ENCODE results near the gene PKN1.
"Not testable (repeated sequence)": the region's sequence is repeated elsewhere in the genome, so short reads cannot be mapped to it uniquely, and the experiment has no call there.

The PKN1 gene

DNA sequence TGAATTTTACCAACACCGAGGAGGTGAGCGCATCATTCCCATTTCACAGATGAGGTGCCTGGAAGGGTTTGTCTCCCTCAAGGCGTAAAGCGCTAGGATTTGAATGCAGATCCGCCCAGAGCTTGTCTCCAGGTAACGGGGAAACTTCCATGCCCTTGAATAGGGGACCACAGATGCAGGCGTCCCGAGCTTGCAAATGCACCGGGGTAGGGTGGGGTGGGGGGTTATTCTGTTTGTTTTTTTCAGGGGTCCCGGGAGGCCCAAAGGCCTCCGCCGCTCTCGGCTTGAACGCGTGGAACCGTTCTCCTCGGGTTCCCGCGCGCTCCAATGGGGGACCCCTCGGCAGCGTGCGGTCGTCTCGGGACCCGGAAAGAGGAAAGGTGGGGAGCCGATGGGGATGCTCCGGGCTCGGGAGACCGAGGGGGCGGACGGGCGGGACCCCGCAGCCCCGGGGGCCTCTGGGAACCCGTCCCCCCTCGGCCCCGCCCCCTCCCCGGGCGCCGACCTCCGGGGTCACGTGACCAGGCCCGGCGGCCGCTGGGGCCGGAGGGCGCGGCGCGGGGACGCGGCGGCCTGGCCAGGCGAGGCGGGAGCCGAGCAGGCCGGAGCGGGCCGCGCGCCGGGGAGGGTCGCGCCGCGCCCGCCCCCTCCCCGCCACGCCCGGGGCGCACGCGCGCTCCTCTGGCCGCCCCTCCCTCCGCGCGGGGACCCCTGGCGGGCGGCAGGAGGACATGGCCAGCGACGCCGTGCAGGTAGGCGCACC lies at the start of gene PKN1:
TSS of gene PKN1 (plus strand) at position 516 of the 763 bp plus-strand sequence. CDS start at position 732, 216 bp downstream.
- FAIRE-seq: no peak

DNA sequence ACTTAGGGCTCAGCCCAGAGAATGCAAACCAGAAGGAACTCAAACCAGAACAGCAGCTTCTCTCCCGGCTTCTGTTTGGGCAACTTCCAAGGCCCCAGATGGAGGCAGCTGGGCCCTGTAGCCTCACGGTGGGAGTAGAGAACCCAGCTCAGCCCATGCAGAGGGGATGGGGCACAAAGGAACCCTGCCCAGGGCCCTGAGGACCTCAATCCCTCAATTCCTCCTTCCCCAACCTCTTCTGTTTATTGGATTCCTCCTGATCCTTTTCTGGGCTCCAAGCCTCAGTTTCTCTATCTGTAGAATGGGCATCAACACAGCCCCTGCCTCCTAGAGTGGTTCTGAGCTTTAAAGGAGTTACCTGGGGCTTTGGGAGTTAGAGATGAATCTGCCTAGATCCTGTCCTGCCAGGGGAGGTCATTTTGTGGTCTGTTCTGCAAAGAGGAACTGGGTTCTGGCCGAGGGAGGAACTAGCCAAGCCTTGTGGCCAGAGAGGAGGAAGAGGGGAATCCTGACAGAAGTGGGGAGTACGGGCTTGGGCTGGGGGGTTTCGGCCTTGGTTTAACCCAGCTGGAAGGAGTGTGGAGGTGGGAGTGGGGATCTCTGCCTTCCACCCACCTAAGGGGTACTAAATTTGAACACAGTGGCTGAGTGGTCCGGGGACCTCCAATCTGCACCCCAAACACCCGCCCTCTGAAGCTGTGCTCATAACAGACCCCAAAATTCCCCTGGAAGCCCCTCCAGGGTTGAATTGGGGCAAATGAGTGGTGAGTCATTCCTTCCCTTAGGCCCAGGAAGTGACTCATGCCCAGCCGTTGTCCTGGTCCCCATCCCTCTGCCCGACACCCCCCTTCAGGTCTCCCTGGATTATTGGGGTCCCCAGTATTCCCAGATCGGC lies 49.2 kb upstream of the PKN1 start:
- FAIRE-seq: no peak

DNA sequence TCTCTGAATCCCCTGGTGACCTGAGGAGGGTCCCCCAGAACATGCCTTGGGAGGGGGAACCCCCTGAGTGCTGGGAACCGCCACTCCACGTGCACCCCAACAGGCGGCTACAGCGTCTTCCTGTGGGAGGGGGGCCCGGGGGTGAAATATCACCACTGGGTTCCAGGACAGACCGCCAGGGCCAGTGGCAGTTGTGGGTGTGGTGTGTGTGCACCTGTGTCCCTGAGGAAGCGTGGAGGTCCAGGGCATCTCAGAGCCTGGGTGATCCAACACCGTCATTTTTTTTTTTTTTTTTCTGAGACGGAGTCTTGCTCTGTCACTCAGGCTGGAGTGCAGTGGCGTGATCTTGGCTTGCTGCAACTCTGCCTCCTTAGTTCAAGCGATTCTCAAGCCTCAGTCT lies 47.6 kb upstream of the PKN1 start:
- FAIRE-seq: no peak

- FAIRE-seq: no peak
Measured at GRCh38 chr19:14390548-14390947, 42.6 kb upstream of the PKN1 start.

DNA sequence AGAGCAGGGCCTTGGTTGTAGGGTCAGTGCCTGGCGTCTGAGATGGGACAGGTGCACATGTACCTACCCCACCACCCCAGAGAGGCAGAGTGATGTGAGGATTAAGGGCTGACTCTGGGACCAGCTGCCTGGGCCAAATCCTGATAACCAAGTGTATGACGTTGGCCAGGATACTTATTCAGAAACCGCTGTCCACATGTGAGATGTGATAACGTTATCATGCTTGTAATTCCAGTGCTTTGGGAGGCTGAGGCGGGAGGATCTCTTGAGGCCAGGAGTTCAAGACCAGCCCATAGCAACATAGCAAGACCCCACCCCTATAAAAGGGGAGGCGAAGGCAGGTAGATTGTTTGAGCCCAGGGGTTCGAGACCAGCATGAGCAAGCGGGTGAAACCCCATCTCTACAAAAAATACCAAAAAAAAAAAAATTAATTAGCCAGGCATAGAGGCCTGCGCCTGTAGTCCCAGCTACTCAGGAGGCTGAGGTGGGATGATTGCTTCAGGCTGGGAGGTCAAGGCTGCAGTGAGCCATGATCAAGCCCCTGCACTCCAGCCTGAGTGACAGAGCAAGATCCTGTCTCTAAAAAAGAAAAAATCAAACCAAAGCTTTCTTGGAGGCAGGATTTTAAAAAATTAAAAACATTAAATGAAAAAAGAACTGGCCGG lies 41.8 kb upstream of the PKN1 start:
- no peak for FAIRE-seq

DNA sequence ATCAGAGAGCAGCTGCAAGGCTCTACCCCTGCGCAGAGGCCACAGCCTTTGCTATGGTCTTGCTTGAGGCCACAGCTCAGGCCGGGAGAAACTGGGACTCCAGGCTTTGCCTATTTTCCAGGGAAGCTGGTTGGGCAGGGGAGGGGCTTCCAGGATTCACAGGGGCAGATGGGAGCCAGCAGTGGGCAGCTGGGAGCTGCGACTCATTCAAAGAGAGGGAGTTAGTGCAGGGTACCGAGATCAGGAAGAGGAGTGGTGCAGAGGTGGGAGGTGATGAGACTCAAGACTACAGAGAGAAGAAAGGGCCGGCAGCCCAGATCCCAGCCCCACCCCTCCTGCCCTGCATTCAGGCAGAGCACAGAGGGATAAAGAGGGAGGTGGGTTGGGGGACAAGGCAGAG lies 39.8 kb upstream of the PKN1 start:
- no peak for FAIRE-seq

DNA sequence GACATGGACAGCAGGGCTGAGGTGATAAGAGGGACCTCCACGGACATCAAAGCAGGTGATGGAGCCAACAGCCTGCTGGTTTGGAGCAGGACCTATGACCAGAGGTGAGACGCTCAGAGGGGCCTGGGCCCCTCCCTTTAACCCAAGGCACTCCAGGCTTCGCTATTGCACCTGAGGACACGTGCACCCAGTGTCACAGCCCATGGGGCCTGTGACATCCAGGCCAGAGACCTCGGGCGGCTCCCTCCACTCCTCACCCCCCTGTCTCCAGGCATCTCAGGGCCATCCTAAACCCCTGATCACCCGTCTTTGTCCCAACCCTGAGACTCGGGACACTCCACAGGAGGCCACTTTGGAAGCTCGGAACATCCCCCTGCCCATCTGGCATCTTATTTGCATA lies 38.9 kb upstream of the PKN1 start:
- FAIRE-seq: no peak

GRCh38 chr19:14395262-14395661 lies 37.8 kb upstream of the PKN1 start:
- FAIRE-seq: no peak

DNA sequence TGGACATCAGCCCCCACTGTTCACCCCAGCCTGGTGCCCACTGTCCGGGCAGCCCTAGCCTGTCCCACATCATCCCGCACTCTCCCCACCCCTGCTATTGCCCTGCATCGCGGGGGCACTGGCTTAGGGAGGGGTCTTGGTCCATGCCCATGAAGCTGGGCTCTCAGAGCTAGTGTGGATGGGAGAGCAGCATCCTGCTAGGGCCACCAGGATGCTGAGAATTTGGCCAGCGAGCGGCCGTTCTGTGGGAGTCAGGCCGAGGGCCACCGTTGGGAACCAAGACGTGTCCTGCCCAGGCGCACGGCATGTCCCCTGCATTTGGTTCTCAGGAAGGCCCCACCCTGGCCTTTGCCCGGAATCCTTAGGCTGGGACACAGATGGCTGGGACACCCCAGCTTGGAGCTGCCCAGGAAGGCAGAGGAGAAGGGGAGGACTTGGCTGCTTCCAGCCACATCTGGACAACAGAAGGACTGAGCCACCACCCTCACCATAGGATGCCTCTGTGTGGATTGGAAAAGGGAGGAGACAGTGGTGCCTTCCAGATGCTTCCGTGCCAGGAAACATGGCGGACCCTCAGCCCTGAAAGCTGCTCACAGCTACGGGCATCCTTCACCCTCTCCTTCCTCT lies 37.3 kb upstream of the PKN1 start:
- FAIRE-seq: no peak

DNA sequence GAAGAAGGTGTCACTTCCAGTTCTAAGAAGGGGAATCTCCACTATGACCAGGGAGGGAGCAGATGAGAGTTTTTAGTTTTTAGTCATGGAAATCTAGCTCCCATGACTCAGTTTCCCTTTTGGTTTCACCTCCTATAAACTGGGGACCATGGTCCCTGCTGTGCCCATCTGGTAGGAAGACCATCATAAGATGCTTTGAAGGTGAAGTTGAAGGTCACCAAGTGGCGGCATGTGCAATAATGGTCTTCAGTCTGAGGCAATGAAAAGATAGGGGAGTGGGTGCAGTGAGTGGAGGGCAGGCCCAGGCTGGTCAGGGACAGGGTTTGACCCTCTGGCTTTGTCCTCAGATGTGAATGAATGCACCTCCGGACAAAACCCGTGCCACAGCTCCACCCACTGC lies 36.4 kb upstream of the PKN1 start:
- not testable (repeated sequence) for FAIRE-seq

GRCh38 chr19:14397168-14397567 lies 35.9 kb upstream of the PKN1 start:
- not testable (repeated sequence) for FAIRE-seq

DNA sequence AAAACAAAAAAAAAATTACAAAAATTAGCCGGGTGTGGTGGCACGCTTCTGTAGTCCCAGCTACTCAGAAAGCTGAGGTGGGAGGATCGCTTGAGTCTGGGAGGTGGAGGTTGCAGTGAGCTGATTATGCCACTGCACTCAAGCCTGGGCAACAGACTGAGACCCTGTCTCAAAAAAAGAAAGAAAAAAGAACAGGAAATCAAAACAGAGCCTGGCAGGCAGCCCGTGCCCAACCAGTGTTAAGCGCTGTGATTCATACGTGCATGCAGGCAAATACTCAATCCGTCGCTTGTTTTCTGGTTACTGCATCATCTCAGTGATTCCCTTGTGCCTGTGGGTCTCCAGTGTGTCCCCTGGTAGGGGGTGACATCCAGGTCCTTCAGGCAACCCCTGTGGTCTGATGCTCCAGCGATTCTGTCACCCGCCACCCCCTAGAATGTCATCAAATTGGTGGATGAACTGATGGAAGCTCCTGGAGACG lies 32.1 kb upstream of the PKN1 start:
- no peak for FAIRE-seq

GRCh38 chr19:14401468-14402195 lies 31.5 kb upstream of the PKN1 start:
- no peak for FAIRE-seq

- FAIRE-seq: no peak
Measured at GRCh38 chr19:14402332-14403144, 30.6 kb upstream of the PKN1 start.

DNA sequence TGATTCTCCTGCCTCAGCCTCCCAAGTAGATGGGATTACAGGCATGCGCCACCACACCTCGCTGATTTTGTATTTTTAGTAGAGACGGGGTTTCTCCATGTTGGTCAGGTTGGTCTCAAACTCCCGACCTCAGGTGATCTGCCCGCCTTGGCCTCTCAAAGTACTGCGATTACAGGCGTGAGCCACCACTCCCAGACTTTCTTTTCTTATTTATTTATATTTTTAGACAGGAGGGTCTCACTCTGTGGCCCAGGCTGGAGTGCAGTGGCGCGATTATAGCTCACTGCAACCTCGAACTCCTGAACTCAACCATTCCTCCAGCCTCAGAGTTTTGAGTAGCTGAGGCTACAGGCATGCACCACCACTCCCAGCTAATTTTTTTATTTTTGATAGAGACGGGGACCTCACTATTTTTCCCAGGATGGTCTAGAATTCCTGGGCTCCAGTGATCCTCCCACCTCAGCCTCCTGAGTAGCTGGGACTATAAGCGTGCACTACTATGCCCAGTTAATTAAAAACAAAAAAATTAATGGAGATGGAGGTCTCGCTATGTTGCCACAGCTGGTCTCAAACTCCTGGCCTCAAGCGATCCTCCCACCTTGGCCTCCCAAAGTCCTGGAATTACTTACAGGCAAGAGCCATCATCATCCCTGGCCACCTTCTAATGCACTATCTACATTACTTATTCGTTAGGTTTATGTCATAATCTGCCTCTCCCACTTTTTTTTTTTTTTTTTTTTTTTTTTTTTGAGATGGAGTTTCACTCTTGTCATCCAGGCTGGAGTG lies 29.8 kb upstream of the PKN1 start:
- FAIRE-seq: not testable (repeated sequence)

- no peak for FAIRE-seq
Measured at GRCh38 chr19:14404312-14404711, 28.8 kb upstream of the PKN1 start.

GRCh38 chr19:14405380-14405757 lies 27.7 kb upstream of the PKN1 start:
- no peak for FAIRE-seq

GRCh38 chr19:14405758-14406644 lies 27.1 kb upstream of the PKN1 start:
- FAIRE-seq: no peak

DNA sequence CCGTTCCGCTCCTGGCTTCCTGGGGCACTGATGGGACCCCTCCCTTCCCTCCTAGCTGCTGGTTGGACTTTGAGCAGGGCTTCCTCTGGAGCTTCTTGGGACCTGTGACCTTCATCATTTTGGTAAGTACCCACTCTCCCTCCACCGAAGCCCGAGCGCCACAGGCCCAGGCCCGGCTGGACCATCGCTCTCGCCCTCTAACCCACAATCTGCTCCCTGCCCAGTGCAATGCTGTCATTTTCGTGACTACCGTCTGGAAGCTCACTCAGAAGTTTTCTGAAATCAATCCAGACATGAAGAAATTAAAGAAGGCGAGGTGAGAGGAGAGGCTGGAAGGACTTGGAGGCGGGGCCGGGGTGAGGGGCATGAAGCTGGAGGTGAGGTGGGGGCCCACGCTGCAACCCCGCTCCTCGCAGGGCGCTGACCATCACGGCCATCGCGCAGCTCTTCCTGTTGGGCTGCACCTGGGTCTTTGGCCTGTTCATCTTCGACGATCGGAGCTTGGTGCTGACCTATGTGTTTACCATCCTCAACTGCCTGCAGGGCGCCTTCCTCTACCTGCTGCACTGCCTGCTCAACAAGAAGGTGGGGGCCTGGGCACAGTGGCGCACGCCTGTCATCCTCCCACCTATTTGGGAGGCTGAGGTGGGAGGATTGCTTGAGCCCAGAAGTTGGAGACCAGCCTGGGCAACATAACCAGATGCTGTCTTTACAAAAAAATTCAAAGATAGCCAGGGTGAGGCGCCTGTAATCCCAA lies 26.3 kb upstream of the PKN1 start:
- no peak for FAIRE-seq
